Neural cell (in vitro differentiated cells): ENCODE data around the gene ALX4. TPM values are rescaled to one million over a fixed set of nuclear protein-coding genes. Genes with fewer than 3 reads are reported as not detected.

Experiments used
- H2AFZ ChIP-seq: fragments of 200-600, 300-800 bp; sonication (generic), shearing (Covaris generic); 2 replicates; pipeline ENCODE4 v1.6.0; 2014; ENCODE audit warnings: low read depth, mild to moderate bottlenecking, antibody characterized with exemption, low read length, moderate library complexity
- H3F3A ChIP-seq: fragments of 200-600 bp; shearing (Covaris generic); 2 replicates; pipeline ENCODE4 v1.6.1; 2016; ENCODE audit warnings: mild to moderate bottlenecking, moderate library complexity, mixed read lengths, antibody characterized with exemption, low read length; ENCODE audit not compliant: insufficient read depth, poor library complexity, severe bottlenecking
- H3K27ac ChIP-seq: fragments of 200-600, 300-800 bp; sonication (generic), shearing (Covaris generic); 2 replicates; pipeline ENCODE4 v1.5.1; 2014; ENCODE audit warnings: mild to moderate bottlenecking, low read length, moderate library complexity
- H3K27me3 ChIP-seq: fragments of 300-800, 200-600 bp; sonication (generic), shearing (Covaris generic); 2 replicates; pipeline ENCODE4 v1.6.0; 2014; ENCODE audit warnings: mild to moderate bottlenecking, low read depth, low read length, moderate library complexity; ENCODE audit not compliant: insufficient read depth
- H3K36me3 ChIP-seq: fragments of 300-800, 200-600 bp; sonication (generic), shearing (Covaris generic); 2 replicates; pipeline ENCODE4 v1.5.1; 2014; ENCODE audit warnings: mild to moderate bottlenecking, antibody characterized with exemption, low read length, moderate library complexity; ENCODE audit not compliant: insufficient read depth
- H3K4me2 ChIP-seq: fragments of 300-800, 200-600 bp; sonication (generic), shearing (Covaris generic); 2 replicates; pipeline ENCODE4 v1.6.0; 2014; ENCODE audit warnings: mild to moderate bottlenecking, low read length
- H3K4me3 ChIP-seq: fragments of 300-800, 200-600 bp; sonication (generic), shearing (Covaris generic); 2 replicates; pipeline ENCODE4 v1.5.1; 2014; ENCODE audit warnings: mild to moderate bottlenecking, low read length, moderate library complexity
- H3K79me2 ChIP-seq: fragments of 200-600 bp; shearing (Covaris generic); replicated peaks from 2 replicates; pipeline ENCODE4 v1.6.0; 2014; ENCODE audit warnings: mild to moderate bottlenecking, low read length, moderate library complexity; ENCODE audit not compliant: insufficient read depth
- H3K9ac ChIP-seq: fragments of 300-800, 200-600 bp; sonication (generic), shearing (Covaris generic); 2 replicates; pipeline ENCODE4 v1.6.1; 2016; ENCODE audit warnings: mild to moderate bottlenecking, low read length, mixed read lengths
- H3K9me2 ChIP-seq: fragments of 200-600 bp; shearing (Covaris generic); 2 replicates; pipeline ENCODE4 v1.6.1; 2016; ENCODE audit warnings: mild to moderate bottlenecking, low read length, mixed read lengths; ENCODE audit not compliant: insufficient read depth
- H3K9me3 ChIP-seq: fragments of 200-600, 300-800 bp; sonication (generic), shearing (Covaris generic); 2 replicates; pipeline ENCODE4 v1.6.1; 2016; ENCODE audit warnings: mild to moderate bottlenecking, mixed run types, low read length, moderate library complexity, mixed read lengths
- H4K20me1 ChIP-seq: fragments of 200-600 bp; shearing (Covaris generic); 2 replicates; pipeline ENCODE4 v1.6.1; 2016; ENCODE audit warnings: mild to moderate bottlenecking, mixed run types; ENCODE audit not compliant: insufficient read depth
- CTCF ChIP-seq: fragments of 450-650 bp; IDR thresholded peaks from 2 replicates; pipeline ENCODE4 v1.5.1; 2014; ENCODE audit warnings: antibody characterized with exemption, mild to moderate bottlenecking, moderate library complexity; ENCODE audit not compliant: poor library complexity, severe bottlenecking
- EP300 ChIP-seq: fragments of 450-650 bp; conservative IDR thresholded peaks from 2 replicates; pipeline ENCODE4 v1.6.1; 2014; ENCODE audit warnings: antibody characterized with exemption, mild to moderate bottlenecking, moderate library complexity; ENCODE audit not compliant: poor library complexity, severe bottlenecking
- EZH2 ChIP-seq: fragments of 200-600, 300-800 bp; shearing (Covaris generic), sonication (generic); IDR thresholded peaks from 2 replicates; pipeline ENCODE4 v1.6.1; 2014; ENCODE audit warnings: antibody characterized with exemption, low read length, borderline replicate concordance, mild to moderate bottlenecking; ENCODE audit not compliant: insufficient read depth, poor library complexity, severe bottlenecking
- MXI1 ChIP-seq: fragments of 450-650 bp; conservative IDR thresholded peaks from 2 replicates; pipeline ENCODE4 v1.6.1; 2014; ENCODE audit warnings: antibody characterized with exemption, mild to moderate bottlenecking; ENCODE audit not compliant: poor library complexity, severe bottlenecking
- POLR2AphosphoS5 ChIP-seq: IDR thresholded peaks from 2 replicates; pipeline ENCODE4 v1.6.1; 2012
- RAD21 ChIP-seq: fragments of 450-650 bp; conservative IDR thresholded peaks from 2 replicates; pipeline ENCODE4 v1.6.1; 2014; ENCODE audit warnings: antibody characterized with exemption, mild to moderate bottlenecking, moderate library complexity
- REST ChIP-seq: IDR thresholded peaks from 2 replicates; pipeline ENCODE4 v1.6.1; 2012; ENCODE audit warnings: borderline replicate concordance
- SMC3 ChIP-seq: fragments of 450-650 bp; conservative IDR thresholded peaks from 2 replicates; pipeline ENCODE4 v1.6.1; 2014; ENCODE audit warnings: antibody characterized with exemption, mild to moderate bottlenecking, moderate library complexity; ENCODE audit not compliant: poor library complexity
- TAF1 ChIP-seq: IDR thresholded peaks from 2 replicates; pipeline ENCODE4 v1.6.1; 2012; ENCODE audit warnings: low read depth
- polyA plus RNA-seq: library from polyadenylated mRNA; depleted of rRNA; stranded (reverse); fragments of >200 nt; gene quantifications from 2 replicates; pipeline ENCODE4 v1.2.3, GENCODE V29; 2014

Gene ALX4
- polyA plus RNA-seq, 1 donor from 2014 or later, result not detected

GRCh38 chr11:44308256-44308922, 1.6 kb downstream of the ALX4 start:
- Histone ChIP-seq H3K79me2 (no peaks in the 10 kb centered on the region), H3K27ac (no peak overlapping the region), H3K27me3 (peaks cover 100% of the 10 kb centered on the region), H2AFZ (no peak overlapping the region), H3K4me2 (no peak overlapping the region), H3K9me2 (no peaks in the 10 kb centered on the region), H3K9me3 (no peaks in the 10 kb centered on the region), H3K9ac (no peak overlapping the region), H3K4me3 (no peak overlapping the region), H3K36me3 (no peaks in the 10 kb centered on the region), H4K20me1 (no peaks in the 10 kb centered on the region), H3F3A (no peaks in the 10 kb centered on the region)
- no peak for TF ChIP-seq REST
- TF ChIP-seq EP300, result no peak
- no peak for TF ChIP-seq CTCF
- no peak for TF ChIP-seq TAF1
- TF ChIP-seq EZH2, result no peak
- no peak for TF ChIP-seq MXI1
- no peak for TF ChIP-seq RAD21
- no peak for TF ChIP-seq SMC3
- TF ChIP-seq POLR2AphosphoS5, result no peak

GRCh38 chr11:44307340-44308099, 2.4 kb downstream of the ALX4 start:
- peaks cover 100% of the 10 kb centered on the region for H3K27me3 ChIP-seq
- H4K20me1 ChIP-seq, result no peaks in the 10 kb centered on the region
- H2AFZ ChIP-seq, result no peak overlapping the region
- H3K4me2 ChIP-seq, result no peak overlapping the region
- TF ChIP-seq MXI1 (no peak), EZH2 (no peak), POLR2AphosphoS5 (no peak), REST (no peak), RAD21 (no peak), CTCF (no peak), TAF1 (no peak), EP300 (no peak), SMC3 (no peak)
- H3K9me3 ChIP-seq, result no peaks in the 10 kb centered on the region
- H3K9me2 ChIP-seq, result no peaks in the 10 kb centered on the region
- no peak overlapping the region for H3K4me3 ChIP-seq
- no peak overlapping the region for H3K27ac ChIP-seq
- no peaks in the 10 kb centered on the region for H3F3A ChIP-seq
- H3K79me2 ChIP-seq, result no peaks in the 10 kb centered on the region
- no peaks in the 10 kb centered on the region for H3K36me3 ChIP-seq
- H3K9ac ChIP-seq, result no peak overlapping the region
